ENCODE data around the gene FAF1.
A peak's percentile ranks its signal among the peaks of the same experiment; 100 is the strongest.

FAF1 gene

GRCh38 chr1:50705699-50706098 is 254.4 kb downstream of the FAF1 start:
- no peak for TF ChIP-seq CTCF (IDR thresholded peaks at IDR 0.05)

- no peak for TF ChIP-seq CTCF (IDR thresholded peaks at IDR 0.05)
These were observed 255.0 kb downstream of the FAF1 start for GRCh38 chr1:50705041-50705440.

- TF ChIP-seq CTCF (IDR thresholded peaks at IDR 0.05) = peak; percentile 83
These were observed 255.9 kb downstream of the FAF1 start for GRCh38 chr1:50704126-50704525.

GRCh38 chr1:50703240-50703639 is 256.8 kb downstream of the FAF1 start:
- TF ChIP-seq CTCF (IDR thresholded peaks at IDR 0.05) = no peak

GRCh38 chr1:50702395-50702794 is 257.7 kb downstream of the FAF1 start:
- no peak for TF ChIP-seq CTCF (IDR thresholded peaks at IDR 0.05)

GRCh38 chr1:50701706-50702317 is 258.3 kb downstream of the FAF1 start:
- no peak for TF ChIP-seq CTCF (IDR thresholded peaks at IDR 0.05)

- no peak for TF ChIP-seq CTCF (IDR thresholded peaks at IDR 0.05)
These were observed 259.4 kb downstream of the FAF1 start for GRCh38 chr1:50700621-50701020.

- no peak for TF ChIP-seq CTCF (IDR thresholded peaks at IDR 0.05)
These were observed 259.9 kb downstream of the FAF1 start for GRCh38 chr1:50700214-50700613.
